ENCODE measurements around the gene TCF15. TPM values are rescaled to one million over a fixed set of nuclear protein-coding genes. Genes with fewer than 3 reads are reported as not detected.

The TCF15 gene
- total and polyA plus RNA-seq, 8 donors = 0.25 to 0.43 (median 0.33) TPM; not detected in 5

DNA sequence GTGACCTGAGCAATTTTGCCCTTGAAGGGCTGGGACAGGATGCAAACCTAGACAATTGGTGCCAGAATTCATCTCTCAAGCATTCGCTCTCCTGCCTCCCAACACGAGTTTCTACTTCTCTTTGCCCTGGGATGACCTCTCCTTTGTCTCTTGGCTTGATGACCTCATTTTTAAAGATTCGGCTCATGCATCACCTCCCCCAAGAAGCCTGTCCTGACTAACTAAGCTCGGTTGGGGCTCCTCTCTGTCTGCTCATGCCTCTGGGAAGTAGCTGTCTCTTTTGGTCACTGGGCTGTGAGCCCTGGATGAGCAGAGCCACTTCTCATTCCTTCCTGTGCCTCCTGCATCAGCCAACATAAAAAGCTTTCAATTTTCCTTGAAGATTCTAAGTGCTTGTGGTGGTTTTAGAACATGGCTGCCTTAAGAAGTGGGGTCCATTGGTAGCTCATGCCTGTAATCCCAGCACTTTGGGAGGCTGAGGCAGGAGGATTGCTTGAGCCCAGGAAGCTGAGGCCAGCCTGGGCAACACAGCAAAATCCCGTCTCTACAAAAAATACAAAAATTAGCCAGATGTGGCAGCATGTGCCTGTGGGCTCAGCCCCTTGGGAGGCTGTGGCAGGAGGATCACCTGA is 11.1 kb upstream of the TCF15 start:
- DNase-seq = no peak
- Histone ChIP-seq H3K4me3 (no peak overlapping the region), H3K4me1 (no peaks in the 10 kb centered on the region), H3K27ac (no peak overlapping the region), H3K36me3 (no peaks in the 10 kb centered on the region), H3K9me3 (peaks cover 0 to 15% (median 13%) of the 10 kb centered on the region in 4 donors), H3K27me3 (peaks cover 0 to 73% (median 7%) of the 10 kb centered on the region in 3 donors)
- intact Hi-C loops (cut with DNase I; ENCODE audit: low total_unique reads) = no loop called here
- TF ChIP-seq POLR2AphosphoS5 (IDR thresholded peaks at IDR 0.05) = no peak
- TF ChIP-seq EP300 (IDR thresholded peaks at IDR 0.05) = no peak
- TF ChIP-seq, protein P1, sequence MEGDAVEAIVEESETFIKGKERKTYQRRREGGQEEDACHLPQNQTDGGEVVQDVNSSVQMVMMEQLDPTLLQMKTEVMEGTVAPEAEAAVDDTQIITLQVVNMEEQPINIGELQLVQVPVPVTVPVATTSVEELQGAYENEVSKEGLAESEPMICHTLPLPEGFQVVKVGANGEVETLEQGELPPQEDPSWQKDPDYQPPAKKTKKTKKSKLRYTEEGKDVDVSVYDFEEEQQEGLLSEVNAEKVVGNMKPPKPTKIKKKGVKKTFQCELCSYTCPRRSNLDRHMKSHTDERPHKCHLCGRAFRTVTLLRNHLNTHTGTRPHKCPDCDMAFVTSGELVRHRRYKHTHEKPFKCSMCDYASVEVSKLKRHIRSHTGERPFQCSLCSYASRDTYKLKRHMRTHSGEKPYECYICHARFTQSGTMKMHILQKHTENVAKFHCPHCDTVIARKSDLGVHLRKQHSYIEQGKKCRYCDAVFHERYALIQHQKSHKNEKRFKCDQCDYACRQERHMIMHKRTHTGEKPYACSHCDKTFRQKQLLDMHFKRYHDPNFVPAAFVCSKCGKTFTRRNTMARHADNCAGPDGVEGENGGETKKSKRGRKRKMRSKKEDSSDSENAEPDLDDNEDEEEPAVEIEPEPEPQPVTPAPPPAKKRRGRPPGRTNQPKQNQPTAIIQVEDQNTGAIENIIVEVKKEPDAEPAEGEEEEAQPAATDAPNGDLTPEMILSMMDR (IDR thresholded peaks at IDR 0.05) = no peak
- TF ChIP-seq POLR2A (IDR thresholded peaks at IDR 0.05) = no peak
- 34 to 52% (median 44%) methylated on average over 5 of the region's 5 CpGs for WGBS, 5 donors

DNA sequence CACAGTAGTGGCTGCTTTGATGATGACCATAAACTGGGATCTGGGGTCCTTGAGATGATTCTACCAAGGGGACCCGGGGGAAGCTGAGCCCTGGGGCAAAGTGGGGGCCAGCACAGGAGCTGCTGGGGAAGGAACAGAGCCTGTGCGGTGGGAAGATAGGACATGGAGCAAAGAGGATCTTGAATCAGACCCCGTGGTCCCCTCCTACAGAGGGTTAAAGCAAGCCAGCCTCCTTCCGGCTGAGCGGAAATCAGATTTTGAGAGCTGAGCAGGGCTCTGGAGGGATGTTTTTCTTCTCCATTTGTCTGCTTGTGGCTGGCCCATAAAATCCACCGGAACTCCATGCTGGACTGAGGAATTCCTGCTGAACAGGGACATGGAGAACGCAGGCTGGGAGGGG is 10.1 kb upstream of the TCF15 start:
- DNase-seq = no peak
- Histone ChIP-seq H3K27me3 (peaks cover 0 to 83% (median 7%) of the 10 kb centered on the region in 3 donors), H3K9me3 (peaks cover 0 to 15% (median 13%) of the 10 kb centered on the region in 4 donors), H3K27ac (no peak overlapping the region), H3K4me1 (no peaks in the 10 kb centered on the region), H3K4me3 (no peak overlapping the region), H3K36me3 (no peaks in the 10 kb centered on the region)
- 32 to 62% (median 56%) methylated on average over 7 of the region's 7 CpGs for WGBS, 5 donors
- no peak for TF ChIP-seq POLR2A (IDR thresholded peaks at IDR 0.05)
- no peak for TF ChIP-seq POLR2AphosphoS5 (IDR thresholded peaks at IDR 0.05)
- TF ChIP-seq, protein P1 (IDR thresholded peaks at IDR 0.05) = no peak
- no peak for TF ChIP-seq EP300 (IDR thresholded peaks at IDR 0.05)
- intact Hi-C loops (cut with DNase I; ENCODE audit: low total_unique reads) = no loop called here

DNA sequence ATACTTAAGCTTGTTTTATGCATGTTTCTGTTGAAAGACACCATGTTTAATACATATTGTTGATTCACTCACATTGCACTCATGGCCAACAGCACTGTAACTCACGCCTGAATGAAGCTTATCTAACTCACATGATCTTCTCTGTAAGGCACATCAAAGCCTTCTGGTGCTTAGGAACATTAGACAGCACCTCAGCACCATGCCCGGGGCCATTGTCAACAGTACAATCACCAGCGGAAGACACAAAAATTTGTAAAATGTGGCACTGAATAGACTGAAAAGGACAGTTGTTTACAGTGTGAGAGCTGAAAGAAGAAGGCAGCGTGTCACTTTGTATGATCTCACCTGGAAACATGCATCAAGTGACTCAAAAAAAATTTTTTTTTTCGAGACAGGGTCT is 8.9 kb upstream of the TCF15 start:
- H3K27me3 ChIP-seq = peaks cover 0 to 86% (median 7%) of the 10 kb centered on the region in 3 donors
- H3K27ac ChIP-seq = no peak overlapping the region
- H3K9me3 ChIP-seq = peaks cover 0 to 15% (median 13%) of the 10 kb centered on the region in 4 donors
- DNase-seq = no peak
- H3K36me3 ChIP-seq = no peaks in the 10 kb centered on the region
- no peak overlapping the region for H3K4me3 ChIP-seq
- WGBS, 5 donors = 48 to 69% (median 56%) methylated on average over 5 of the region's 5 CpGs
- TF ChIP-seq EP300 (IDR thresholded peaks at IDR 0.05) (no peak), POLR2AphosphoS5 (IDR thresholded peaks at IDR 0.05) (no peak), POLR2A (IDR thresholded peaks at IDR 0.05) (no peak)
- TF ChIP-seq, protein P1 (IDR thresholded peaks at IDR 0.05) = no peak
- intact Hi-C loops (cut with DNase I; ENCODE audit: low total_unique reads) = no loop called here
- H3K4me1 ChIP-seq = no peaks in the 10 kb centered on the region

DNA sequence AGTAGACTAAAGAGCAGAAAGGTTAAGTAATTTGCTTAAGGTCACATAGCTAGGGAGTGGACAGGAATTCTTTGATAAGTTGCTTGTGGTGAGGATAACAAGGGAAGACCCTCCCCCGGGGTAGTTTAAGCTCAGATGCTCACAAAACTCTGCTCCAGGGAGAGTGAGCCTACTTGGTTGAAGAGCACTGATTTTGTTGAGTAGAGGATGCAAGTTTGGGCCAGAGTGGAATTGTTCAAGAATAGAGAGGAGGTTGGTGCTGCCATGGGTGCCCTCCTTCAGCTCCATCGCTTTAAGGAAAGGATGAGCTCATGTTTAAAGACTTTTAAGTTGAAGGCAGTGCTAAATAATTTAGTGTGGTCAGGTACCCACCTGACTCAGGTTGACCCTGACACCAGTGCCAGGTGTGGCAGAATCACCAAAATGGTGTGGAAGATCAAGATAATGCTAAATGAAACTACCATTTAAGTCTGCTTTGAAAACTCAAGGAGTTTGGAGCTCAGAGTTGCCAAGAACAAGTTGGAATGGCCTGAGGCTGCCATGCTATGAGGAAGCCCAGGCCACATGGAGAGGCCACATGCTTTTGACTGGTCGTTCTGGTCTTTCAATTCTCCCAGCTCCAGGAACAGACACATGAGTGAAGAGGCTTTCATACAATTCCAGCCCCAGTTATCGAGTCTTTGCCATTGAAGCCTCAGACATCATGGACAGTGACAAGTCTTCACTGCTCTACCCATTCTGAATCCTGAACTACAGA is 8.0 kb upstream of the TCF15 start:
- DNase-seq = no peak
- TF ChIP-seq POLR2AphosphoS5 (IDR thresholded peaks at IDR 0.05) (no peak), POLR2A (IDR thresholded peaks at IDR 0.05) (no peak), EP300 (IDR thresholded peaks at IDR 0.05) (no peak)
- TF ChIP-seq, protein P1 (IDR thresholded peaks at IDR 0.05) = no peak
- H3K4me1 ChIP-seq = no peaks in the 10 kb centered on the region
- WGBS, 5 donors = 65 to 87% (median 81%) methylated on average over 3 to 4 of the region's 4 CpGs
- no peaks in the 10 kb centered on the region for H3K36me3 ChIP-seq
- no peak overlapping the region for H3K4me3 ChIP-seq
- intact Hi-C loops (cut with DNase I; ENCODE audit: low total_unique reads) = no loop called here
- no peak overlapping the region for H3K27ac ChIP-seq
- peaks cover 0 to 15% (median 13%) of the 10 kb centered on the region in 4 donors for H3K9me3 ChIP-seq
- peaks cover 0 to 90% (median 9%) of the 10 kb centered on the region in 3 donors for H3K27me3 ChIP-seq
